Gastroesophageal sphincter (tissue), 3 donors: ENCODE measurements around the gene BOC.

Experiments
- POLR2A ChIP-seq, 2 donors: fragments of 450-650 bp; IDR thresholded peaks; one replicate each; pipeline ENCODE4 v1.6.1; 2017; ENCODE audit warnings: antibody characterized with exemption in 2 of 2, mild to moderate bottlenecking in 2 of 2, moderate library complexity in 1 of 2
- POLR2AphosphoS5 ChIP-seq: sonication (generic); formaldehyde crosslinking; IDR thresholded peaks from one replicate; pipeline ENCODE4 v1.6.1; 2017; ENCODE audit warnings: antibody characterized with exemption
- TF ChIP-seq, protein P1 (sequence below), 4 experiments: fragments of 200-600 bp in 2 of 4; fragments of 450-650 bp in 2 of 4; sonication (generic) in 1 of 4; IDR thresholded peaks; one replicate each; pipeline ENCODE4 v1.5.1; 2017 to 2019; ENCODE audit warnings: antibody characterized with exemption in 4 of 4, mild to moderate bottlenecking in 2 of 4, moderate library complexity in 2 of 4

DNA sequence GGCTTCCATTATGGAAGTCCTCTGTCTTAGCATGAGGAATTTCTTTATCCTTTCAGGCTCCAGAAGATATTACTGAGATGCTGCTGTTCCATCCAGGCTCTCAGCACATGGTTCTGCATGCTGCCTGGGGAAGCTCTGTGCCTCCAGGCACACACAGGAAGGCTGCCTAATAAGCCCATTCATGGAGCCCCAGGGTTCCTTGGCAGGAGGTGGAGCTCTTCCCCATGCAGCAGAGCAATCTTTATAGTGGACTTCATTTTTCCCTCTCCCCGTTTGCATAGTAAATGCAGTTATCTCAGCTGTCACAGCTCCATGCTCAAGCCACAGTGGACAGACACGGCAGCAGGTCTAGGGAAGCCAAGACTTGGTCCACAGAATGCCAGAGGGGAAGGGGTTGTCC, 57.6 kb downstream of the BOC start:
- TF ChIP-seq, protein P1, sequence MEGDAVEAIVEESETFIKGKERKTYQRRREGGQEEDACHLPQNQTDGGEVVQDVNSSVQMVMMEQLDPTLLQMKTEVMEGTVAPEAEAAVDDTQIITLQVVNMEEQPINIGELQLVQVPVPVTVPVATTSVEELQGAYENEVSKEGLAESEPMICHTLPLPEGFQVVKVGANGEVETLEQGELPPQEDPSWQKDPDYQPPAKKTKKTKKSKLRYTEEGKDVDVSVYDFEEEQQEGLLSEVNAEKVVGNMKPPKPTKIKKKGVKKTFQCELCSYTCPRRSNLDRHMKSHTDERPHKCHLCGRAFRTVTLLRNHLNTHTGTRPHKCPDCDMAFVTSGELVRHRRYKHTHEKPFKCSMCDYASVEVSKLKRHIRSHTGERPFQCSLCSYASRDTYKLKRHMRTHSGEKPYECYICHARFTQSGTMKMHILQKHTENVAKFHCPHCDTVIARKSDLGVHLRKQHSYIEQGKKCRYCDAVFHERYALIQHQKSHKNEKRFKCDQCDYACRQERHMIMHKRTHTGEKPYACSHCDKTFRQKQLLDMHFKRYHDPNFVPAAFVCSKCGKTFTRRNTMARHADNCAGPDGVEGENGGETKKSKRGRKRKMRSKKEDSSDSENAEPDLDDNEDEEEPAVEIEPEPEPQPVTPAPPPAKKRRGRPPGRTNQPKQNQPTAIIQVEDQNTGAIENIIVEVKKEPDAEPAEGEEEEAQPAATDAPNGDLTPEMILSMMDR (IDR thresholded peaks at IDR 0.05), result no peak
- TF ChIP-seq POLR2A (IDR thresholded peaks at IDR 0.05) (no peak), POLR2AphosphoS5 (no peak)
